ENCODE results near the gene SPESP1.
"Not testable (repeated sequence)": the region's sequence is repeated elsewhere in the genome, so short reads cannot be mapped to it uniquely, and the experiment has no call there.

SPESP1 gene

DNA sequence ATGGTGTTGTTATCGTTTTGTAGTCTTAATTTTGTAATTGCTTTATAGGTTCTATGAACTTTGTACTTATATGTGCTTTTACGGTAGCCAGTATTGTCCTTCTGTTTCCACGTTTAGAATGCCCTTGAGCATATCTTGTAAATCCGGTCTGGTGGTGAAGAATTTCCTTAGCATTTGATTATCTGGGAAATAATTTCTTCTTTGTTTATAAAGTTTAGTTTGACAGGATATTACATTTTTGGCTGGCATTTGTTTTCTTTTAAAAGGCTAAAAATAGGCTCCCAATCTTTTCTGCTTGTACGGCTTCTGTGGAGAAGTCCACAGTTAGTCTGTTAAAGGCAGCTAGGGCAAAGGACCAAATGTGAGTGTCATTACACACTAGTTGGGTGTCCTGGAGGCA is 36.7 kb downstream of the SPESP1 start:
- DNase-seq, result no peak

DNA sequence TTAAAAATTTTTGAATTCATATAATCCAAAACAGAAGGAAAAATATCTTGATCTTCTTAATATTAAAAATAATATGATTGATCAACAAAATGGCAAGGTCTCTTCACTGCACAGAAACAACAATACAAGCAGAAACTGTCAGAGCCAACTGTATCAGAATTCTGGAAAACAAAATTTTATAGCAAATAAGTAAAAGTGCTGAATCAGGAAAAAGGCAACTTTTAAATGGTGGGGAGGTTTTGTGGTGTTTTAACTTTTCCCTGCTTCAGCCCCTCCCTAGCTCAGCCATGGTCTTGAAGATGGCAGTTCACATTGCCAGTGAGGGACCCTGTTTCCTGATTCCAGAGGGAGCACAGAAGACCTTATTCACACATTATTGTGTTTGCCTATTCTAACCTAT is 37.6 kb downstream of the SPESP1 start:
- DNase-seq, result no peak

DNA sequence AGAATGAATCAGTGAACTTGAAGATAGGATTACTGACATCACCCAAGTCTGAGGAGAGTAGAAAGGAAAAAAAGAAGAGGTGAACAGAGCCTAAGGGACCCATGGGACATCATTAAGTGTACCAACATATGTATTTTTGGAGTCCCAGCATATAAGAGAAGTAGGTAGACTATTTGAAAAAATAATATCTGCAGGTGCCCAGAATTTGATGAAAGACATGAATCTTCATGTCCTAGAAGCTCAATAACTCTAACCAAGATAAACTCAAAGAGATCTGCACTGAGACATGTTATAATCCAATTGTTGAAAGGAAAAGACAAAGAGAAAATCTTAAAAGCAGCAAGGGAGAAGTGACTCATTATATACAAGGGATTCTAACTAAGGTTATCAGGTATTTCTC is 39.0 kb downstream of the SPESP1 start:
- no peak for DNase-seq

DNA sequence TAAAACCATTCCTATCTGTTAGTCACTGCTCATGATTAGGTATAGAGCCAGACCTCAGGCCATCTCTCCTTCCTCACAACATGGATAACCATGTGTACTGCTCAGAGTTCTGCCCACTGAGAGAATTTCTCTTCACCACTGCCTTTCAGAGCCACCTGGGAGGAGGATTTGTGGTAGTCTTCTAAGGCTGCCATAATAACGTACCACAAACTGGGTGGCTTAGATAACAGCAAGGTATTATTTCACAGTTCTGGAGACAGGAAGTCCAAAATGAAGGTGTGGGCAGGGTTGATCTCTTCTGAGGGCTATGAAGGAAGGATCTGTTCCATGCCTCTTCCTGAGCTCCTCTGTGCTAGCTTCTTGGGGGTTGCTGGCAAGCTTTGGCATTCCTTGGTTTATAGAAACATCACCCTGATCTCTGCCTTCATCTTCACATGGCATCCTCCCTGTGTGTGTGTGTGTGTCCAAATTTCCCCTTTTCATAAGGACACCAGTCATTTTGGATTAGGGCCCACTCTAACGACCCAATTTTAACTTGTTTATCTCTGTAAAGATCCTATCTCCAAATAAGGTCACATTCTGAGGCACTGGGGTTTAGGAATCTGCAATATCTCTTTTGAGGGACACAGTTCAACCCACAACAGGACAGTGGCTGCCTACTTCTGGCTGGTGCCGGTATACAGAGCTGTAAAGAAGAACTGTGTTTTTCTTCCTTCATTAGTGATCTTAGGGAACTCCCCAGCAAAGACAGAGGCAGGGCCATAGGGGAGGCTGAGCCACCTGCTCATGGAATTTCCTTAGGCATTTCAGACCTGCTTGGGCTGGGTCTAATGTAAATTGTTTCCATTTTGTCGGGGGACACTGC is 42.1 kb downstream of the SPESP1 start:
- DNase-seq, result no peak

DNA sequence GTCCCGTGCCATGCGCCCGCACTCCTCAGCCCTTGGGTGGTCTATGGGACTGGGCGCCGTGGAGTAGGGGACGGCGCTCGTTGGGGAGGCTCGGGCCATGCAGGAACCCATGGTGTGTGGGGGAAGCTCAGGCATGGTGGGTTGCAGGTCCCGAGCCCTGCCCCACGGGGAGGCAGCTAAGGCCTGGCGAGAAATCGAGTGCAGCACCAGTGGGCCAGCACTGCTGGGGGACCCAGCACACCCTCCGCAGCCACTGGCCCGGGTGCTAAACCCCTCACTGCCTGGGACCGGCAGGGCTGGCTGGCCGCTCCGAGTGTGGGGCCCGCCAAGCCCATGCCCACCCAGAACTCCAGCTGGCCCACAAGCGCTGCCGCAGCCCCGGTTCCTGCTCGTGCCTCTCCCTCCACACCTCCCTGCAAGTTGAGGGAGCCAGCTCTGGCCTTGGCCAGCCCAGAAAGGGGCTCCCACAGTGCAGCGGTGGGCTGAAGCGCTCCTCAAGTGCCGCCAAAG is 45.4 kb downstream of the SPESP1 start:
- not testable (repeated sequence) for DNase-seq

DNA sequence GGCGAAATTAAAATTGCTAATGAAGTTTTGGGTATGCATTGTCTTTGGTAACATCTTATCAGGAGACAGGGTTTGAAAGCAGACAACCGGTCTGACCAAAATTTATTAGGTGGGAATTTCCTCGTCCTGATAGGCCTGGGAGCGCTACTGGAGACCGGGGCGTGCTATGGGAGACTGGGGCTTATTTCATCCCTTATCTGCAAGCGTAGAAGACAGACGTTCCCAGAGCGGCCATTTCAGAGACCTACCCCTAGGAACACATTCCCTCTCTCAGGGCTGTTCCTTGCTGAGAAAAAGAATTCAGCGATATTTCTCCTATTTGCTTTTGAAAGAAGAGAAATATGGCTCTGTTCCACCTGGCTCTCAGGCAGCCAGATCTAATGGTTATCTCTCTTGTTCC is 47.1 kb downstream of the SPESP1 start:
- not testable (repeated sequence) for DNase-seq

DNA sequence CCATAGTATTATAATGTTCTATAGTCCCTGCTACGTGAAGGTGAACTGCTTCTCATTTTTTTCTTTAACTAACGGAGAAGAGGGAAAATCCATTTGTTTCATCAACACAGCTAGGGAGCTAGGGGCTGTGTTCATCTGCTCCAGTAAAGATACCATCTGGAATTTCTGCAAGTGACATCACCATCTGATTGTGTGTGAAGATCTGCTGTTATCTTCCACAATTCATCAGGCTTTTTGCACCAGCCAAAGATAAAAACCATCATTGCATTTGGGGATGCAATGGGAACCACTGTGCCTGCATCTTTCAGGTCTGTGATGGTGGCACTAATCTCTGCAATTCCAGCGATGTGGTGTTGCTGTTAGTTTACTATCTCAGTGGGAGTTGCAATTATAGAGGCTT is 48.7 kb downstream of the SPESP1 start:
- no peak for DNase-seq

DNA sequence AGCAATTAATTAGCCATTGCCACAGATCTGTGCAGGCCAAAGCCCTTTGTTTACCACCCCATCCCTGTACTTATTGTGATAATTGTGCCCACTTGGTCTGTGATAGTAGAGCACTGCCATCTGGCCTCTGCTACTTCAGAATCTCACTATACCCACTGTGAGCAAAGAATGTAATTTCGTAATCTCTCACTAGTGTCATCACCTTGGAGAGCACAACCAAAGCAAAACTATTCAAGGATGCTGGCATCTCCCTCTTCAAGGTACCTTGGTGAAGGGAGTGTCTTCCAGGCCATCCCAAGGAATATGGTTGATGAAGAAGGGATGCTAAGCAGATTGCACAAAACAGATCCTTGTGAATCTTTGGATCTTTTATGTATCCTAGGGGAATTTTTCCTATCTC is 49.5 kb downstream of the SPESP1 start:
- no peak for DNase-seq

DNA sequence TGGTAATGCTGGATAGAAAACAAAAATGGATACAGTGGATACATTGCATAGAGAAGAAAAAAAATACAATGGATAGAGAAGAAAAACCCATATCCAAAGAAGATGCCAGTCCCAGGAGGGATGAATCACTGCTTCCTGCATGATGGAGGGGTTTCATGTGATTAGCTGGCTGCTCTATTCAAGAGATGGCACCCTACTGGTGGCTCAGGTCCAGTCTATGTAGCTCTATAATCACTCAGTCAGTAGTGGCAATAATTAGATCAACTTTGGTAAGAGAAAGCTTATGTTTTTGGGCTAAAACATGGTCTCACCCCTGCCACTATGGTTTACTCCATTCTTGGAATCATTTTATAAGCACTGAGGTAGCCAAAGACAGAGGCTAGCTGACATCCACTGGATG is 50.5 kb downstream of the SPESP1 start:
- no peak for DNase-seq

DNA sequence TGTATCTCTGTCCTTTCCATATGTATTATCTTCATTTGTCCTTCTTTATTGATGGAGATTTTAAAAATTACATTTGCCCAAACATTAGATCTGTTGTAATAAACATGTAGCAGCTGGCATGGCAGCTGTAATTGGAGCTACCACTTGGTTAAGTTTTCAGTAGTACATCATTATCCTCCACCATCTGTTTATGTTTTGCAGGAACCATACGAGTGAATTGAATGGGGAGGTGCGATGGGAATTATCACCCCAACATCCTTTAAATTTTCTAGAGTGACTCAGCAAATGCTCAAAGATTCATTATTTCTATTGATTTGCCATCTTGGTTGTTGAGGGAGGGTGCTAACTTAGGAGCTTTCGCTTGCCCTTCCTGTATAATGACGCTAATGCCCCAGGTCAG is 51.6 kb downstream of the SPESP1 start:
- DNase-seq, result no peak

DNA sequence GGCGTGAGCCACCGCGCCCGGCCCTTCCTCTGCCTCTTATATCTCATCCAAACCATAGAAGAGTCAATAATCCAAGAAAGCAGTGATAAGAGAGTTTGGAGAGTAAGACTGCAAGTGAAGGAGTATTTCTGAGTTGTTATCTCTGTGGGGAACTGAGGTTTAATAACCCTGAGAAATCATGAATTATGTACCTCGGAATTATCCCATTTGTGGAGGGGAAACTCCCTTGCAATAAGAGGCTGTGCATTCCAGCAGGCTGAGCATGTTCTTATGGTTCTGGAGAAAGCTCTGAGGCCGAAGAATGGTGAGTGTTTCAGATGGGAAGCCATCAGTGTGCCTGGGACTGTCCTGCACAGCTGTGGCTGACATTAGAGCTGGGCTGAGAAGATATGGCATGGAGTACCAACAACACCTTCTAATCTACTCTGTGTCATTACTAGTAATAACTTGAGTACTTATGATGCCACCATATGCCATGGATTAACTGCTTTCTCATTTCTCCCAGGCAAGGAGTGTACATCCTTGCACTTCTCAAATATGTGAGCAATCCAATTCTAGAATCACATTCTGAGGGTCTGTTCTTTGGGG is 52.7 kb downstream of the SPESP1 start:
- no peak for DNase-seq

DNA sequence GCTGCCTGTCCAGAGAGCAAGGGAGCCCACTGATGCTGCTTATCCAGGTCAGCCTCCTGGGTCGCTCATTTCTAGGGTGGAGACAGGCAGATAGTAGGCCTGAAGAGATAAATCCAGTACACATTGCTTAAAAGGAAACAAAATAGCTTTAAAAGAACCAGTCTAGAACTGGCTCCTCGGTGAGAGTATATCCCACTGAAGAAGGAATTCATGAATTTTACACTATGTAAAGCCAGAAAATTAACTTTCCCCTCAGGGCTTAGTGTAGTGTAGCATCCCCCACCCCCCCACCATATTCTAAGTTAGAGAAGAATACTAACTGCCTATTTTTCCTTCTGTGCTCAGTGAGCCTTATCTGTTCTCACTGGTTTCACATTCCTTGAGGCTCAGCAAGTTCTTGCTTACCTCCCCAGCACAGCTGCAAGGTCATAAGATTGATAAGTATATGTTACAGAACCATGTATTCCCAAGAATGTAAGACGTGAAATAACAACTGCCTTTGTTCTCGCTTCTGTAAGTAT is 53.7 kb downstream of the SPESP1 start:
- DNase-seq, result no peak

DNA sequence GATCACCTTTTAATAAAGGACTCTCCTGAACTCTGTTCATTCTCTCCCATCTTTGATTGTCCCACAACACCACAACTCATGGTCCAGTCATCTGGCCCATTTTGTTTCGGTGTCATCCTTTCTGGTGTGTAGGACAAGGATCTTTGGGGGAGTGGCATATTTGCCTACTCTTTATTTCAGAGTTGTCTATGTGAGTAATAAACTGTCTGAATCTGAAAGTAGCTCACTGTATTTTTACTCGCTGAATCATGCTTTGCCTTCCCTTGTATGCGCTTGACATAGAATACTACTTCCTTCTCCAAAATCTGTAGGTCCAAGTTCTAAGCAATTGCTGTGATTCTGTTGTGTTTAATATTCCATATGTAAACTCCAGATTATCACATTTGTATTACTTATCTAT is 54.3 kb downstream of the SPESP1 start:
- no peak for DNase-seq

DNA sequence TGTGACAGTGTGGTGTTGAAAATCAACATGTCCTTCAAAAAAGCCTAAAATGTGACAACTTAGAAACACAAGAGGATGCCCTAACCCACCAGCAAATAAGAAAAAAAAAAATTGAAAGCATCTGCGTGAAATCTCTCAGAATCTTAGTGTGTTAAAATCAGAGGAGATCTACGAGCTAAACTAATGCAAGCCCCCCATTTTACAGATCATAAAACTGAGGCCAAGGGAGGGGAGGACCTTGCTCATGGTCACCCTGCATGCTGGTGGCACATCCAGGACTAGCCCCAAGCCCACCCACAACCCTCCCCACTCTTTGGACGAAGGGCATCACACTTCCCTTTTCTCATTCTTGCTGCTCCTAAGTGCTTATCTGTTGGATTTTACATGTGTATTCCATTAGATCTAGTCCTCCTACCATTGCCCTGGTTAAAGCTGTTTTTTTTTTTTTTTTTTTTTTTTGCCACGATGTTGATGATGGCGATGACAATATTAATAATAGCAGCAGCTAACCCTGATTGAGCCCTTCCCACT is 55.1 kb downstream of the SPESP1 start:
- no peak for DNase-seq

DNA sequence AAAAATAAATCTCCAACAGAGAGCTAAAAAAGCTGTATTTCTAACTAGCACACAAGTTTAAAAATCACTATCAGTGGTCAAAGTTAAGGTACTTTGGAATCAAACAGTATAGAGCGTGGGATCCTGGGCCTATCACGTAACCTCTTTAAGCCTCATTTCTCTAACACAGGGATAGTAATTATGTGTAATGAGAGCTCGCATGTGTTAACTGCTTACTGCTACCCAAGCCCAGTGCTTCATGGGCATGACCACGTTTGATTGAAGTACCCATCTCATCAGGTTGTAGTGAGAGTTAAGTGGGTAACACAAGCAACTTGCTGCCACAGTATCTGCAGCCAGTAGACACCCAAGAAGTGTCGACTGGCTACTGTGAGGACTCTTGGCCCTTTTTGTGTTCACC is 56.0 kb downstream of the SPESP1 start:
- DNase-seq, result no peak

DNA sequence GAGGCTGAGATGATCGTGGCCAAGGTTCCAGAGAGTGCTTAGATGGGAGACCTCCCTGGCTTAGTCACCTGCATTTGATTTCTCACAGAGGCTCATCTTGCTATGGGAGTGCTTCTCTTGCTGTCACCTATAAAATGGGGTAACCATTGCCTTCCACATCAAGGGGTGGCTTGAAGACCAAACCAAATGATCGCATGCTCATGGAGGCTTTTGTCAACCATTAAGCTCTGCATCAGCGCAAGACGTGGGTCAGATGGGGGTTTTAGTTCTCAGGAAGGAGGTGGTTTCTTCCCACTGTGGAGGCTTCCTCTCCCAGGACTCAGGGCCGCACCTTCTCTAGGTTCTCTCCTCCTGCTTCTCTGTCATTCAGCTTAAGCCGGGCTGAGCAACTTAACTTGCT is 56.8 kb downstream of the SPESP1 start:
- no peak for DNase-seq

DNA sequence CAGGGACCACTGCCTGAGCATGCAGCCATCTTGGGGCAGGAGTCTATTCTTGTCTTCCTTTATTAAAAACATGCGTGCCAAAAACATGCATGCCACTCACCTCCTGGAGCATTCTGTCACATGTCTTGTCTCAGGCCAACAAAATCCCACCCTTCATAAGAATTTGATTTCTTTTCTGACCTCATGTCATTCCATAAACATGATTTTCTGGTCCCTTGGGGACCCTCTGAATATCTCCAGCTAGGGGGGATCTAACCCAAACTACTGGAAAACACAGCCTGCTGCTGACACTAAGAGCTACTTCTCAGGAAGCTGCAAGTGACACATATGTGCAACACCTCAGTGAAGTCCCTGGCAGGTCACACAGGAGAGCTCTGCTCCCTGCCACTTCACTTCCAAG is 57.4 kb downstream of the SPESP1 start:
- no peak for DNase-seq

DNA sequence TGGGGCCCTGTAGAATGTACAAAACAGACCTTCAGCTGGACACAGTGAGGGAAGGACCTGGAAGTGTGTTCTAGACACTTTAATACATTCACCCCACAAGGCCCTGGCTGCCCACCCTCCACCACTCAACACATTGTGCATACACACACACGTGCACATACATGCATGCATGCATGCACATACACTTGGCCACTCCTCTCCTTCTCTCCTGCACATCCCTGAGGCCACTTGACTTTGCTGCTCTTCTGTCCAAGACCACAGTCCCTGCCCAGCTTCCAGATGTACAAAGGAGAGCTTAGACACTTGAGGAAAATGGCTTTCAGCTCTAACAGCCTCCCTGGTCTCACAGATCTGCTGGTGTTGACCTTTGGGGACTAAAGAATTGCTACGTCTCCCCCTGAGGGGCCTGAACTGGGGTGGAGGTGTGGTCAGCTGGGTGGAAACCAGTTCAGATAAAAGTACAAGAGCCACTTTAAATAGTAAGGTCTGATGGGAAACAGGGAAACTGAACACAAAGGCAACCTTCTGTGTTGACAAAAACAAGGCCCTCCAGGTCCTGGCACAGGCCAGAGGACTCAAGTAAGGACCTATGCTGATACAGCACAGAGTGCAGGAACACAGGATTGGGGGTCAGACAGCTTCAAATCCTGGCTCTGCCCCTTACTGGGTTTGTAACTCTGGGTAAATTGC is 59.4 kb downstream of the SPESP1 start:
- DNase-seq, result no peak

DNA sequence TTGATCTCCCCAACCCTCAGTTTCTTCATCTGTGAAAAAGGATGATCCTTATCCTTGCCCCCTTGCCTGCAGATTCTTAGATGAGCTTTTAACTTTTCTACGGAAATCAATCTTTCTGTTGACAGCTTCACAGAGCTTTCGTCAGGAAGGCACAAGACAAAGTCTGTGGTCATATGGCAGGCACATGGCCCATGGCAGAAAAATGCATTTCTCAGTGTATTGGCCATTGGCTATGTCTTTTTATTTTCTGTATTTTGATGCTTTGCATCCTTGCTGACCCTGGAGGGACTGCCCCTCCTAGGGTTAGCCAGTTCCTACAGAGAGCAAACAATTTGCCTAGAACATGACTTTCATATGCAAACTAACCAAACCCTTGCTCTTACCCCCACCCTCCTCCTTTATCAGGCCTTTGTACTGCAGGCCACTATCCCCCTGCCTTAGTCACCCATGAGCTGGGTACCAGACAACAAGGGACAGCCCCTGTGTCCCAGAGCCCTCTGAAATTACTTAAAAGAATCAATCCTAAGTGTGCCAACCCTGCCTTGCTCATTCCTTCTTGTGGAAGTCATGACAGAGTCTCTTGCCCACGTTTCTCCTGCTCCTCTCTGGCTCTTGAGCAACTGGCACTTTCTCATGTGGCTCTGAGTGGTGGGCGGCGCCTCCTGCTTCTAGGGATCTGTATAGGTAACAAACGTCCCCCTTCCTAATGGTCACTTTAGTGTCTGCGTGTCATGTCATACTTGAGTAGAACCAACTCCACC is 60.1 kb downstream of the SPESP1 start:
- DNase-seq, result no peak

DNA sequence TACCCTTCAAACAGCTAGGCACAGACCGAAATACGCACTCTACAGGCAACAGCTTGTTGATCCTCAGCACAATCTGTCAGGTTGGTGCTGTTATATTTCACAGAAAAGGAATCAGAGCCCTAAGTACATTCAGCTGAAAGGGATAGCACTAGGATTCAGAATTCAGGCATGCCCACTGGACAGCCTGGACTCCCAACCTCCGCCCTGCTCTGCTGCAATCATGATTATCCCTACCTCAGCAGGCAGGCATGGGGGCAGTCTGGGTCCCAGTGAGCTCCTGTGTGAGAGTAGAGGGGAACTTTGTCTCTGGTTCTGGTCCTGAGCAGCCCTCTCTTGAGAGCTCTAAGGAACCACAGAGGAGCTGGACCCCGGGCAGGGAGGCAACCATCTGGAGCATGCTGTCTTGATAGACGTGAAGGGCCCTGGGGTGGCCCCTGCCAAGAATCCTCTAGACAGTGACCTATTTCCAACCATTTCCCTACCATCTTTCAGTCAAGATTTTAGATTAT is 60.7 kb downstream of the SPESP1 start:
- no peak for DNase-seq

DNA sequence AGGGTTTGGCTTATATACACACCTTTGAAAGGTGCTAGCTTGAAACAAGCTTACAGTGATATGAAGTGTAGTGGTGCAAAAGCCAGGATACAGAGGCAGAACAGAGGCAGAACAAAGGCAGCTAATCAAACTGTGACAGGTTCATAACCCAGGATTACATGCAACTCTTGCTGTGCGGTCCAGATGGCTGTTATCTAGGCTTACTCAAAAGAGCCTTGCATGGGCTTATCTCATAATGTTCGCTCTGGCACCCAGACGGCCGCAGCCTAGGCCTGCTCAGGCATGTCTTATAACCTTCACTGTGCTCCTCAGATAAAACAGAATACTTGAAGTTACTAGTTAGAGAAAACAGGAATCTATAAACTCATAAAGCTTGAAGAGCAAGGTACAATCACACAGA is 61.4 kb downstream of the SPESP1 start:
- no peak for DNase-seq

DNA sequence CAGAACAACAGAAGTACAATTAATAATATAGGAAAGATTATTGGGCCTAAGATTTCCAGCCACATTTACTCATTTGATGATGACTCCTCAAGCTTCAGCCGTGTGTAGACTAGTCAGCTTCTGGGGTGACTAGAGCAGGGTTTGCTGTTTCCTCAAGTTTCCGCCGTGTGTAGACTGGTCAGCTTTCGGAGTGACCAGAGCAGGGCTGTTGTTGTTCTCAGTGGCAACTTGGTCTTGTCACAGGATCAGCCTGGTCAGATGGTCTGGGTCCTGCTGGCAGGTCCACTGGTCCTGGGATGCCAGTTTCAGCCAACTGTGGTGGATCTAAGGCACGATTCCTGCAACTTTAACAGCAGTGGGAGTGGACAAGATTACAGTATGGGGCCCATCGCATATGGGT is 62.4 kb downstream of the SPESP1 start:
- no peak for DNase-seq
